DMS 273 treated with DMSO at 0.1 percent for 48 hours (cell line): ENCODE data around the gene GH1.

Source experiments
- DNase-seq: peaks from one replicate; lab custom pipeline; 2025; lab: John Stamatoyannopoulos, UW

Gene GH1

DNA sequence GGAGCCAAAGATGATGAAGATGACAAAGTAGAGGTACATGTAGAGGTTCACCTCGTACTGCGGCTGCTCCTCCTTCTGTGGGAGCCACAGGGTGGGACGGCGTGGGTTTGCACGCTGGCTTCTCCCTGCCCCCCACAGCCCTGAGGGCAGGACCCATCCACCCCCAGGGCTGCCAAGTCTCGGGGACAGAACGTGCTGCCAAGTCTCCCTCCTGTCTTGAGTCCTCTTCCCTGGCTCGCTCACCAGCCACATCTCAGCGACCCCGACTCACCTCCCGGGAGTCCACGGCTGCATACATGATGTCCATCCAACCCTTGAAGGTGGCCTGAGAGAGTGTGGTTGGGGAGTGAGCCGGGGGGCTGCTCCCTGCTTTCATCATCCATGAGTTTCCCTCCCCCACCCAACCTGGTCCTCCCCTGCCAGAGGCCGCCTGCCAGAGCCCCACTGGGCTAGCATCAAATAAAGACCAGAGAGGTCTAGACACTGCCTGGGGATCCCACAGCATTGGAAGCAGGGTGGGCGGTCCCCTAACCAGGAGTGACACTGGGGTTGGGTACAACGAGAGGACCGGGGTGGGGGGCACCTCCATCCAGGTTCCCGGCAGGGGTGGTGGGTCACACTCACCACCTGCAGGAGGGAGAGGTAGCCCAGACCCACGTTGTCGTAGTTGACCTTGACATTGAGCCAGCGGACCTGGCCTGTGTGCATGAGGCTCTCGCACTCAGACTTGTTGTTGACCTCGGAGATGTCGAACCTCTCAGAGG, 26.3 kb upstream of the GH1 start:
- DNase-seq, result no peak

DNA sequence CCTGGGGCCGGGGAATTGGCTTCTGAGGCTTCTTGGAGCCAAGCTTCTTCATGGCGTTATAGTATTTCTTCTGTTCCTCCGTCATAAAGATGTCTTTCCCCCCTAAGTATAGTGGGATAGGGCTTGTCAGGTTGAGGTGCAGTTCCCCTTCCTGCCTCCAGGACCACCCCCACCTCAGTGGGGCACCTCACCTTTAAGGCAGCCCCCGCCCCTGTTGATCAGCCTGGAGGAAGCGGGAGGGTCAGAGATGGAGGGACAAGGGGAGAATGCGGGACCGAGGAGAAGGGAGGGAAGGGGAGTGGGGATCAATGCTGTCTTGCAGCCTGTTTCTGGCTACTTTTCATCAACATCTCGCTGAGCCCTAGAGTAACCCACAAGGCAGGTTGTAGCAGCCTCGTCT, 25.1 kb upstream of the GH1 start:
- DNase-seq, result no peak

- DNase-seq, result no peak
These were observed 23.8 kb upstream of the GH1 start for GRCh38 chr17:63942309-63942985.

GRCh38 chr17:63941751-63942150, 23.1 kb upstream of the GH1 start:
- no peak for DNase-seq

- DNase-seq, result no peak
These were observed 22.5 kb upstream of the GH1 start for GRCh38 chr17:63941162-63941561.

DNA sequence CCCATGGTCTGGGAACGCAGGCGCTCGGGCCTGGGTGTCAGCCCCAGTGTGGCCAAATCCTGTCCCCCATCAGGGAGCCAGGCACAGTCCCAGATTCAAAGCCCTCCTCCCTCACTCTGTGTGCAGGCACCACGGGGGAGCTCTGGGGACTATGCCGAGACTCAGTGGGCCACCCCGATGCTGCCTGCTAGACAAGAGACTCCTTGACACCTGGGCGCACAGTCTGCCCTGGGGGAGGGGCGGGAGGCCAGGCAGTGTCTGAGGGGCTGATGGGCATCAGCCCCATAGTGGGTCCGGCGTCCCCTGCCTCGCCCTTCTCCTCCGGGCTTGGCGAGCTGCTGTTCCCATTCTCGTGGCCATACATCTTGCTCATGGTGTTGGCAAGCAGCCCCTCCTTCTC, 21.9 kb upstream of the GH1 start:
- no peak for DNase-seq

DNA sequence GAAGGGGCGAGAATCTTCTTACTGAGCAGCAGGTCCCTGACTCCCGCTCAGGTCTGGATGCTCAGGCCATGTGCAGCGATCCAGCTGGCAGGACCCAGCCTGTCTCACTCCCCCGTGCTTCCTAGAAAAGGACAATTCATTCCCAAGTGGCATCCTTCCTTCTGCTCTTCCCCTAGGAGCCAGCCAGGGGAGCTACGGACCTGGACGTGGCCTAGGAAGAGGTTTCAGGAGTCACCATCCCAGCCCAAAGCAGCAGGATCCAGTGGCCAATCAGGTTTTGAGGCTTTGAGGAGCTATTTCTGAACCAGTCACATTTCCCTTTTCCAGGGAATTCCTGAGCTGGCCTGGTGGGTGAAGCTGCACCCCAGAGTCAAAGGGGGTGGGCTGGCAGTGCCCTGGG, 21.2 kb upstream of the GH1 start:
- no peak for DNase-seq

- no peak for DNase-seq
These were observed 20.8 kb upstream of the GH1 start for GRCh38 chr17:63939401-63939800.

DNA sequence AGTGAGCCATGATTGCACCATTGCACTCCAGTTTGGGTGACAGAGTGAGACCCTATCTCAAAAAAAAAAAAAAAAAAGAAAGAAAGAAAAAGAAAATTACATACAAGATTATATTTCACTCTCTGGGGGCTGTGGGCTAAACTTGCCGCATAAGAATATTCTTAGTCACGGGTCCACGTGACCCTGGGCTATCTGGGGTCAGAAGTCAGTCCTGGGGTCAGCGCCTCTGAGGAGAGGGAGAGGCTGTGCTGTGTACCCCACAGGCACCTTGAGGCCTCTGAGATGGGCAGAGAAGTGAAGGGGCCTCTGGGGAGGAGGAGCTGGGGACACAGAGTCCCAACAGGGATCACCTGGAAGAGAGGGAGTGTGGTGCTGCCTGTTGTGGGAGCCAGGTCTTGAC, 19.3 kb upstream of the GH1 start:
- DNase-seq, result no peak

GRCh38 chr17:63937319-63937718, 18.7 kb upstream of the GH1 start:
- DNase-seq, result no peak

DNA sequence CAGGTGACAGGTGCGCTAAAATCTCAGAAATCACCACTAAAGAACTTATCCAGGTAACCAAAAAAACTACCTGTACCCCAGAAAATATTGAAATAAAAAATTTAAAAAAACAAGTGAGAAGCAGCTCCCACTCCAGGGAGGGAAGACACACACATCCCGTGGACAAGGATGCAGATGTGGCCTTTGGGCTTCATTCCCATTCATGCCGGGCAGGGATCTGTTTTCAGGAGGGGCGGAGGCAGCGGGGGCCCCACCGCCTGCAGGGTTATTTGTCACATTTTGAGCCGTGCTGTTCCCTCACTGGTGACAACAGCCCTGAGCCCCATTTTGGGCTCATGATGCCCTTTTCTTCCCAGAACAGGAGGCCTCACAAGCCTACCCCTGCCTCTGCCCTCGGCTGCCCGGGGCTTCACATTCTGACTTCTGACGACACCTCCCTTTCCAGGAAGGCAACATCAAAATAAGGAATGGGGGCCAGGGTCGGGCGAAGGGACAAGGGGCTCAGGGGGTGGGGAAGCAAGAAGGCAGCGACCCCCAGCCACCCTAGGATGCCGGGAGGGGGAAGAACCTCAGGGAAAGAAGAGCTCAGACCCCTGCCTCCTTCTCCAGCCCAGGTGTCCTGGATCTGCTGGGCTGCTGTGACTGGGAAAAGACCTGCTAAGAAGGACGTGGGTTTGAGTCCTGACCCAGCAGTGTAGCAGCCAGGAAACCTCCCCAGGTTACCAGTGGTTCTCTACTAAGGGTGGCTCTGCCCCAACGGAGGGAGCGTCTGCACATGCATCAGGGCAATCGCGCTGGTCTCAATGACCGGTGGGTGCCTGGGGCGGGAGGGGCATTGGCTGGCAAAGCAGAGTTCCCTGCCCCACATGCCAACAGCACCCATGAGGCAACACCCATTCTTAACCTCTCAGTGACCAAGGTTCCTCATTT, 15.8 kb upstream of the GH1 start:
- DNase-seq, result no peak

DNA sequence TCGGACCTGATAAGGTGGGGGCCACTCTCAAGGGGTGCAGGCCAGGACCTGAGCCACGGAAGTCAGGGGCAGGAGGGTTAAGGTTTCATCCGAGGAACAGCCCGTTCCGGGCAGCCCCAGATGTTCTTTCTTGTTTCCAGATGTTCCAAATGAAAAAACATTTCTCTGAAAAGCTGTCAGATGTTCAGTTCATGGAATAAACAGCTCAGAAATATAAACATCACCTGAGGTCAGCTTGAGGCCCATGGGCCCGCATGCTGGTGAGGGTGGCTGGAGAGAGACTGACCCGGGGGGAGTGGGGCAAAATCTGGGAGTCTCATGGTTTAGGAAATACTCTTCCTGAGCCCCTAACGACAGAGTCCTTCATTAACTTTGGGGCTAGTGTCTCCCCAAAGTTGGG, 15.0 kb upstream of the GH1 start:
- no peak for DNase-seq

- no peak for DNase-seq
These were observed 14.1 kb upstream of the GH1 start for GRCh38 chr17:63932721-63933120.

DNA sequence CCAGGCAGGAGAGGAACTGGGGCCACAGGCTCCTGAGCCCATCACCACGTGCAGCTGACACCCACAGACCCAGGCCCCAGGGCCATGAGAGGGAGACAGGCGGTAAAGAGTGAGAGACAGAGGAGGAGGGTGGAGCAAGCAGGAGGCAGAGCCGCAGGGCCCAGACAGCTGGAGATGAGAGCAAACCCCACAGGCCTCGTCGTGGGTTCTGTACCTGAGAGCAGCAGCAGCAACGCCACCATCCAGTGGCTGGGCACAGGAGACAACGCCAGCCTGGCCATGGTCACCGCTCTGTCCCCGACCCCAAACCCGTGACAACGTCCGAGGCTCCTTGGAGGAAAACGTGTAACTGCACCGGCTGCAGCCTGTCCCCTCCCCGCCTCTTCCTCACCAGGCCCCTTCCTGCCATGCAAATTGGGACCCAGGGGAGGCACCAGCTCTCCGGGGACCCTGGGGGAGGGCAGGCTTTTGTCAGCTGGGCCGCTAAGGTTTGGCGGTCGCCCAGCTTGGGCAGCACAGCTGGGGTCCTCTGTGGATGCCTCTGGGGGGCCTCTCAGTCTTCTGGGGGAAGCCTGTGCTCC, 13.4 kb upstream of the GH1 start, which contains the start of gene CD79B:
Gene CD79B (minus strand): TSS at position 351 of the 581 bp plus-strand sequence. CDS start 70 bp downstream, at position 281.
- no peak for DNase-seq

DNA sequence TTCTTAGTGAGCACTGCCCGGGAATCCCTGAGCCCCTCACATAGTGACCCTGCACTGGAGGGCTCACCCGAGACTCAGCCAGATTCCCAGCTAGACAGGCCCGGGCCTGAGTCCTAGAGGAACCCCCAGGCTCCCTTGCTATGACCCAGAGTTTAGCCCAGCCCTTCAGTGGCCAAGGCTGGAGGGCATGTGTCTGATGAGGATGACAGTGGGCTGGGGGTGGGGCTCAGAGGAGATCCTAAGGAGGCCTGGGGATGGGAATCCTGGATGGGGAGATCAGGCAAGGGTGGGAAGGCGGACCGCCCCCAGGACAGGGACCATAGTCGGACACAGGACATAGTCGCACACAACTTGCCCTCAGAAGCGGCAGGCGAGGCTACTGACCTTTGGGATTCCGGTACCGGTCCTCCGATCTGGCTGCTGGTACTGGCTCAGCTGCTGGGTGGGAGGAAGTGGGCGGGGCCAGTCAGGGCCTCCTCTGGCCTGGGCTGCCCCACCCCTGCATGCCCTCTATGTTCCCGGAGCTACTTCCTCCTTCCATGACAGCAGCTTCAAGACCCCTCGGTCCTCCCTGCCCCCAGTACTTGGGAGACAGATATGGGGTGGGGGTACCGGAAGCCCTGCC, 12.4 kb upstream of the GH1 start:
- DNase-seq, result no peak

GRCh38 chr17:63929860-63930766, 11.5 kb upstream of the GH1 start:
- DNase-seq, result no peak

GRCh38 chr17:63928966-63929695, 10.5 kb upstream of the GH1 start:
- no peak for DNase-seq

- DNase-seq, result no peak
These were observed 9.6 kb upstream of the GH1 start for GRCh38 chr17:63928172-63928666.

- DNase-seq, result no peak
These were observed 9.0 kb upstream of the GH1 start for GRCh38 chr17:63927464-63928171.
